Femur (tissue), 1 donor: Measurements from ENCODE around the gene DRD2.

Experiments
- DNase-seq: peaks from one replicate; pipeline ENCODE4 v3.0.0-alpha.2; 2017

Gene DRD2

GRCh38 chr11:113397212-113397611 is 78.0 kb downstream of the DRD2 start:
- no peak for DNase-seq

- no peak for DNase-seq
Observed at GRCh38 chr11:113396690-113397089, 78.5 kb downstream of the DRD2 start.

- DNase-seq, result no peak
Observed at GRCh38 chr11:113395782-113396336, 79.3 kb downstream of the DRD2 start.

GRCh38 chr11:113394919-113395318 is 80.3 kb downstream of the DRD2 start:
- no peak for DNase-seq

GRCh38 chr11:113393501-113393985 is 81.7 kb downstream of the DRD2 start:
- DNase-seq, result no peak

DNA sequence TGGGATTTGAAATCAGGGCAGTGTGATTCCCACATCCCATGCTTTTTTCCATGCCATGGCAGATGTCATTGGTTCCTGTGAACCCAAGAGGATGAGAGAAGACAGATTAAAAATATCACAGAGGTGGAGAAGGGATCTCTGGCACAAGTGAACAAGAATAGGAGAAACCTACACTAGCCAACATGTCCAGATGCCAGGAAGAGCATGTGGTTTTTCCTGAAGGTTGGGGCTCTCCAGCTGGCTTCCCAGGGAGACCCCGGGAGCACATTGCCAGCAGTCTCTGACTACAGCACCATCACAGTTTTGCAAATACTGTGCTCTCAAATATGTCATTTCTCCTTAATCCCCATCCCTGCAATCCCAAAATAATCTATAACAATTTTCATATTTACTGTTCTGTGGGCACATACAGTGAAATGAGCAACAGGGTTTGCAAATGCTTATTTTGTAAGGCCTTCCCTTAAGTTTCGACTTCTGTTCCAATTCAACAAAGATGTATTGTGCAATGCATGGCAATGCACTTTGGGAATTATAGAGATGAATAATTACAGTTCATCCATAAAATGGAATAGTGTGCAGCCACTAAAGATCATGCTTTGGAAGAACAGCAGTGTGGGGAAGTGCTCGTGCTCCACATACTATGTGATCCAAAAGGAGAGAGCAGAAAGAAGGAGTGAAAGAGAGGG is 82.8 kb downstream of the DRD2 start:
- no peak for DNase-seq

- no peak for DNase-seq
Observed at GRCh38 chr11:113389272-113389671, 85.9 kb downstream of the DRD2 start.

GRCh38 chr11:113387605-113388211 is 87.5 kb downstream of the DRD2 start, which contains the start of gene ANKK1:
ANKK1 (plus strand) TSS chr11:113387779; CDS start chr11:113387885, 106 bp downstream.
- no peak for DNase-seq

DNA sequence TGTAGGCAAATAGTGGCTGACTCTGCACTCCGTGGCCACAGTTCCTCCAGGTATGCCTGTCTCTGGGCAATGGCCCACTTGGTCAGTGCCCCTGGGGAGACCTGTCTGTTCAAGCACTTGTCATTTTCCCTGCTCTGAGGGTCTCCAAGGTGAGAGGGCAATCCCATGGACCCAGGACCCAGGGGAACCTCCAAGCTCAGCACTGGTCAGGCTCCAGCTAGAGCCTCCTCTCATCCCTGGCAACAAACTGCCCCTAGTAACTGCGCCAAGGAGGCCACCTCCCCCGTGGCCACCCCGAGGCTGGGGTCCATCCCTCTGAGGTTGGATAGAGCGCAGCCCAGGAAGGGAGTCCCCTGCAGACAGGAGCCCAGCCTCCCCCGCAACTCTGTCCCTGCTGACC is 88.3 kb downstream of the DRD2 start:
- DNase-seq, result no peak

DNA sequence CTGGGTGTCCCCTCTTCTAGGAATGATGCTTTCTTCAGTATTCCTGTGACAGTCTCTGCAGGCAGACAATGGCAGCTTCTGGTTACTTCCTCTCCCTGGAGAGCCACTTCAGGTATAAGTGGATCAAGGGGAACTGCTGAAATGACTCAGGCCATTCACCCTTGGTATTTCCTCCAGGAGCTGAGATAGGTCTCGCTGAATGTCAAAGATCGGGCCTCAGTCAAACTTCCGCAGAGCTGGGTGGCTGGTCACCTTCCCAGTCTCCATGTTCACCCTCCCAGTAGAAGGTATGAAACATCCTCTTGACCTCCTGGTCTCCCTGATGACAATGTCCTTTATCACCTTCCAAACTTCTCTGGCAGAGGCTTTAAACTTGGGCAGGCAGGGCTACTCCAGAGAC is 89.4 kb downstream of the DRD2 start:
- no peak for DNase-seq

DNA sequence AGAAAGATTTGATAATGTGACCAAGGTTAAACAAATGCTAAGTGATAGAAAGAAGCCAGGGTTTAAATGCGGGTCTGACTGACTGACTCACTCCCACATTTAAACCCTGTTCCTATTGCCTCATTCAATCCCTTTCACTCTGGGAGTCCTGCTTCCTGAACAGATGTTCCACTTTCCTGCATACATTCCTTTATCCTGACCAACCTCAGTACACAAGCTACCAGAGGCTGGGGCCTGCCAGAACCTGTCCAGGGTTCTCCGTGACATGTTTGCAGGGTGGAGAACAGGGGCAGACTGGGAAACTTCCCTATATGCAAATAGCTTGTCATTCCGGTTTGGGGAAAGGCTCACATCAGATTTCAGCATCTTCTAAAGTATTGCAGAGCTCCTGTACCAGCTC is 90.6 kb downstream of the DRD2 start:
- DNase-seq, result no peak

- no peak for DNase-seq
Observed at GRCh38 chr11:113382121-113382520, 93.1 kb downstream of the DRD2 start.

GRCh38 chr11:113378692-113379091 is 96.5 kb downstream of the DRD2 start:
- DNase-seq, result no peak

GRCh38 chr11:113377681-113378412 is 97.4 kb downstream of the DRD2 start:
- no peak for DNase-seq

DNA sequence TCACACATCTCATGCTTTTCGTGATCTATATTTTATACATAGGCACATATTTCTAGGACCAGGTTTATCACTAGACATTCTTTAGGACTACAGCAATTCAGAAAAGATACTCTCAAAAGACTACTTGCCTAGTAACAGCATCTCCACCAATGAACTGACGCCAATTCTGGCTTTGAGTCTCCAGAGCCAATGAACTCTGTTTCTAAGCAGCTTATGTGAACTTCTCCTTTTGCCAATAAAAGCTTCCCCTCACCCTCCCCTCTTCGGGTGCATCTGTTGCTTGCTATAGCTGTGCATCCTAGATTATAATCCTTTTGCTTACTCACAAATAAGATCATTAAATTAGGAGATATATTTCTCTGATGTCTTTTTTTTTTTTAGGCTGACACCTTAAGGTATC is 99.0 kb downstream of the DRD2 start:
- peak; percentile 48 for DNase-seq

DNA sequence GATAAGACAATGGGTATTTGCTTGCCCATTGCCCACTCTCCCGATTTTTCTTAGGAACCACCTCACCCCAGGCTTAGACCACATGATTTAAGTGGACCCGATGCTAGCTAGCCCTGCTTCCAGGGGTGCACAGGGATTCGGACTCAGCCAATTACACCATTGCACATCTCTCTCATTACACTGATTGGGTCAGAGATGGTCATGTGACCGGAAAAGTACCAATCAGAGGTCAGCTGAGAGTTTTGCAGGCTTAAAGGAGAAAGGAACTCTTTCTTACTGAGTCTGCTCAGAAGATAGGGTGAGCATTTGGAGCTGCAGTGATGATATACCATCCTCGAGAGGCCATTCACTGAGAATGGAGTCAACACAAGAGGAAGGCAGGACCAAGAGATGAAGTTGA is 99.8 kb downstream of the DRD2 start:
- DNase-seq, result no peak

DNA sequence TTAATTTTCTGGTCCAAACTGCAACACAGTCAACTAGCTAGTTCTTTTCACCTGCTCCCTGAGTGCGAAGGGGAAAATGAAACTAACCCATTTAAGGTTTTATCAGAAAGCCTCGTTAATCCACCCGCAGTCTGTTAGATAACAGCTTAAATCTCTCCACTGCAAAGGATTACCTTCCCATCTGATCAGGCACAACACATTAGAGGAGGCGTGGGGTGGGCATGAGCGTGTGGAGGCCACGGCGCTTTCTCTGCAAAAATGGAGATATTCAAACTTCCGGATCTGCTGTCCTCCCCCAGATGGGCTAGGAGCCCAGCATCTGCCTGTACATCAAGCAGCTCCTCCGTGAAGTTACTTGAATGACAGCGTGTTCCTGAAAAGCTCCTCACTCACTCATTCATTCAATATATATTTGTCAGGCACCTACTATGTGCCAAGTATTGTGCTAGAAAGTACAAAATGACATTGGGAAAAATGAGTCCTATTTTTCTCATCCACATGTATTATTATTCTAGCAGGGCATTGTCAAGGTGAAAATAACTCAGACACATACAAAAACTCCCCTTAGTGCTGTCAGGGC is 101.1 kb downstream of the DRD2 start:
- no peak for DNase-seq

DNA sequence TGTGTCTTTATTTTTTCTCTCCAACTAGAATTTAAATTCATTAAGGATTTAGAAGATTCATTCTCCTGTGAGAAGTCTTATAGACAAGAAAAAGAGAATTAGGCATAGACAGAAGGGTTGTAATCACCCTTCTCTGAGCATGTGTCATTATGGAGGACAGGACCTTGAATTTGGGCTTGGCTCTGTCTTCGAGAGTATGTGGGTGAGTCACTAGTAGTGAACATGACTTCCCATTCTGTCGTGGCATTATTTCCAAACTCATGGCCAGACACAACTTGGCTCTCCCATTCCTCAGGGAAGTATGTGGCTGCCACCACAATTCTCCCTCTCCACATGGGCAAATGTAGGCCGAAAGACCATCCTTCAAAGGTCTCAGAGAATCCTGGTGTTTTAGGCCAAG is 101.9 kb downstream of the DRD2 start:
- no peak for DNase-seq

GRCh38 chr11:113372309-113372708 is 102.9 kb downstream of the DRD2 start:
- no peak for DNase-seq

- no peak for DNase-seq
Observed at GRCh38 chr11:113370634-113371033, 104.6 kb downstream of the DRD2 start.

DNA sequence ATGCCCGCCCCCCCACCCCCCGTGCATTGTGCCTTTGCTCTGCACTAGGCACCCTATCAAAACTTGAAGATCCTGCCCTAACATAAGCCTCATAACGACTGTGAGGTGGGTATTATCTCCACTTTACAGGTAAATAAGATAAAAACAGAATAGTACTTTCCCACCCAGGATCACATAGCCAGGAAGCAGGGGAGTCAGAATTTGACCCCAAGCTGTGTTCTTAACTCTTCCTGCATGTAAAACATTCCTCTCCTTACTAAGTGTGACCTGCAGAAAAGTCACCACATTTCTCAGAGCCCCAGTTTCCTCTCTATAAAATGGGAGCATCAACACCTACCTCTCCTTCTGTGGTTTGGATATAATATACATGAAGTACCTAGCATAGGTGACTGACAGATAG is 105.8 kb downstream of the DRD2 start:
- DNase-seq, result no peak

GRCh38 chr11:113365895-113366294 is 109.3 kb downstream of the DRD2 start:
- no peak for DNase-seq

DNA sequence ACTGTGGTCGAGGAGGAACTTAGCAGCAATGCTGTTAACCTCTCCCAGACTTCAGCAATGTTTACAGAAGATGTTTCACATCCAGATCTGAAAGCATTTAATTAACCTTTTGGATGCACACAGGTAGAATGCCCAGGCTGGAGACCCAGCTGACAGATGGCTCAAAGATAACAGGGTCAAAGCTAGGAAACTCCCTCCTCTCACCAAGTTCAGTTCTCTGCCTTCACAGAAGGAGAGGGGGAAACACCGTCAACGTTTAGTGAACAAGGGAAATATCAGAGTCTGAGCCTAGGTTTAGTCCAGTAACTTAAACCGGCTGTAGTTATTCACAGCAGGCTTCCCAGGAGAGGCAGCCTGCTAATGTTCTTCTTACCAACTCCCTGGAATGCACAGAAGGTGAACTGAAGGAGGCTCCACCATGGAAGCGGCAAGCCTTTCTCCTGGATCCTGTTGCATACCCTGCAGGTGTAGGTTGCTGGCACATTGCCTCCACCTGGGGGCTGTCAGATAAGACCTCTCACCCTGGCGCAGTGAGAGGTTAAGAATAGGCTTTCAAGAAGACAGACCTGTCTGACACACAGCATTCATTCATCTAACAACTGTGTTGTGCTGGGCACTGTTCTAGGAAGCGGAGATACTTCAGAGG is 111.1 kb downstream of the DRD2 start:
- DNase-seq, result no peak
